Erythroblast (primary cell): ENCODE results near the gene HIGD2A.

Source experiments
- GATA1 ChIP-seq: IDR thresholded peaks from 2 replicates; pipeline ENCODE4 v1.6.1; 2011; ENCODE audit warnings: low read depth, mild to moderate bottlenecking, control low read depth, low read length, moderate library complexity
- POLR2A ChIP-seq: IDR thresholded peaks from 2 replicates; pipeline ENCODE4 v1.6.1; 2011; ENCODE audit warnings: mild to moderate bottlenecking, low read length

GRCh38 chr5:176384991-176385390 is 3.6 kb upstream of the HIGD2A start:
- TF ChIP-seq POLR2A (no peak), GATA1 (no peak)
